ENCODE measurements around the gene TMEM19.
"Not testable (repeated sequence)": the region's sequence is repeated elsewhere in the genome, so short reads cannot be mapped to it uniquely, and the experiment has no call there.

The TMEM19 gene

DNA sequence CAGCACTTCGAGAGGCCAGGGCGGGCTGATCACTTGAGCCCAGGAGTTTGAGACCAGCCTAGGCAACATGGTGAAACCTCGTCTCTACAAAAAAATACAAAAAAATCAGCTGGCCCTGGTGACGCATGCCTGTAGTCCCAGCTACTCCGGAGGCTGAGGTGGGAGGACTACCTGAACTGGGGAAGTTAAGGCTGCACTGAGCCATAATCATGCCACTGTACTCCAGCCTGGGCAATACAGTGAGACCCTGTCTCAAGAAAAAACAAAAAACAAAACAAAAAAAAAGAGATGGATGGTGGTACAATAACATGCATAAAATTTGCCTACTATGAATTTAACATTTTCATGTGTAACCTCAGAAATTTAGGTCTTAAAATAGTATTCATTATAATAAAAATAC lies 19.6 kb upstream of the TMEM19 start:
- DNase-seq, result no peak

DNA sequence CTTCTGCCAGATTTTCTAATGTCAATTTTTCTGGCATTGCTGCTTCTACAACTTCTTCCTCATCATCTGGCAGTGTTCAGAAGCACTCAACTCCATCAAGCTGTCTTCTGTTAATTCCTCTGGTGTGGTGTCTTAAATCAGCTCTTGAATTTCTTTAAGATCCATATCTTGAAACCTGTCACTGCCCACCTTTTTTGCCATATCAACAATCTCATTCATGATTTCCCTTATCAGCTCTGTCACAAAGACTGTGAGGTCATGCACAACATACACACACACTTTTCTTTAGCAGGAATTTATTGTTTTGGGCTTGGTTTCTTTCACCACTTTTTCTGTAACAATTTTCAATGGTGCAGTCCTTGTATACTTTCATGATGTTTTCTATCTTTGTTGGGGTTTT lies 14.6 kb upstream of the TMEM19 start:
- DNase-seq, result no peak

DNA sequence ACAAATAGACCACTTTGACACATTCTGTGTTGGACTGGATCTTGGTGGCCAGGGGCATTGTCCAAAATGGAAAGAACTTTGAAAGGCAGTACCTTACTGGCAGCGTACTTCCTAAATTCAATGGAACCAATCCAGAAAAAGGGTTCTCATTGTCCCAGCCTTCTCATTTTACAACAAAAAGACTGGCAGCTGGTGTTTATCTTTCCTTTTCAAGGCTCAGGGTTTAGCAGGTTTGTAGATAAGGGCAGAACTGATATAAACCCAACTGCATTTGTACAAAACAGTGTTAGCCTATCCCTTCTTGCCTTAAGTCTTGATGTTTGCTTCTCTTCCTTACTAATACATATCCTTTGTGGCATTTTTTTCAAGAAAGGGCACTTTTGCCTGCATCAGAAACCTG lies 14.1 kb upstream of the TMEM19 start:
- DNase-seq, result no peak

DNA sequence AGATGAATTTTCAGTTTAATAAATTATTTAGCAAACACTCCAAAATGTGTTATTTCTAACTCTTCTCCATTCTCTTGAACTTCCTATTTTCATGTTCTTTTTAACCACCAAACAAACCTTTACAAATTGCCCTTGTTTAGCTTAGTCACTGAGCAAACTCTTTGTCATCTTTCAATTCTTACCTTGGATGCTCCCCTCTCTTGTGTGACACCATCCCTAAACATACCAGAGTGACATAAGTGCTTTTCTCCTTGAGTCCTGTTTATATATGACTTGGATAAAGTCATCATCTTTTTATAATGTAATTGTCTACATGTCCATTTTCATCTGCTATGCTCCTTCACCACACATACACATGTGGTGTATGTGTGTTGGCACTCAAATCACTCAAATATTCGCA lies 3.4 kb upstream of the TMEM19 start:
- no peak for DNase-seq

GRCh38 chr12:71683633-71684032 lies 2.2 kb upstream of the TMEM19 start:
- DNase-seq, result no peak

DNA sequence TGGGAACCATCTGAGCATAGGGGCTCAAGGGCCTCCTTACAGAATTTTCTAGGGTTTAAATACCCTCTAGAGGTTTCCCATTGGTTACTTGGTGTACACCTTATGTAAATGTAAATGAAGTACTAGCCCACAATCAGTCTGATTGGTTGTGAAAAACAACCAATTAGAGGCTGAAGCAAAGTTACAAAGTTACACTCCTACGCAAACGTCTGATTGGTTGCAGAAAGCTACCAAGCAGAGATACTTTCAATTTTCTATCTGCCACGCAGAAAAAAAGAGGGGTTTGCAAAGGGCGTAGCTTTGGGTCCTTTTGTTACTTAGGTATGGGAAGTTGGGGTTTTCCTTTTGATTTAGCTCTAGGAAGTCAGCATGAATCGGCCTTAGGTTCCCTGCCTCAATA lies 1.8 kb upstream of the TMEM19 start:
- peak; percentile 4 for DNase-seq

DNA sequence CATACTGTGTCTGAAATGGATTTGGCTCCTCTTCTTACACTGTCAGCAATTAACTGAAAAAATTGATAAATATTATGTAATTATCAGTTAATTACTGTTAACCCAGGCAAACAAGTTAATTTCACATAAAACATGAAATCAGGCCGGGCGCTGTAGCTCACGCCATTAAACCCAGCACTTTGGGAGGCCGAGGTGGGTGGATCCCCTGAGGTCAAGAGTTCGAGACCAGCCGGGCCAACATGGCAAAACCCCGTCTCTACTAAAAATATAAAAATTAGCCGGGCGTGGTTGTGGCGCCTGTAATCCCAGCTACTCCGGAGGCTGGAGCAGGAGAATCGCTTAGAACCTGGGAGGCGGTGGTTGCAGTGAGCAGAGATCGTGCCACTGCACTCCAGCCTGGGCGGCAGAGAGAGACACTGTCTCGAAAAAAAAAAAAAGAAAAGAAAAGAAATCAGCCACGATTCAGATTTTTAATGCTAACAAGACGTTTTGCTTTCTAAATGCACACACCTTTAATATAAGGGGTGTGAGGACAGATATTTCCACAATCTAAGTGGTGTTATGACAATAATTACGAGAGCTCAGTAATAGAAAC lies 473 bp upstream of the TMEM19 start:
- DNase-seq, result no peak

DNA sequence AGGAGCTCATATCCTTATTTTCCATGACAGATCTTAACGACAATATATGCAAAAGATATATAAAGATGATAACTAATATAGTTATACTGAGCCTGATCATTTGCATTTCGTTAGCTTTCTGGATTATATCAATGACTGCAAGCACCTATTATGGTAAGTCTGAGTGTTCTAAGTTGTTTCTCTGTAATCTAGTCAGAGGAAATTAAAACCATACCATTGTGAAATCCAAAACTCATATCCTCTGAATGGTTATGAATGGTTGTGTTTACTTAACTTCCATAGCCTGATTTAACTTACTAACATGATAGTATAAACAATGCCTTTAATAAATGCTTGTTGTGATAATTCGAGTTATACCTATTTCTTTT lies 760 bp downstream of the TMEM19 start:
- DNase-seq, result no peak

- not testable (repeated sequence) for DNase-seq
These were observed 1.3 kb downstream of the TMEM19 start for GRCh38 chr12:71687172-71687571.

DNA sequence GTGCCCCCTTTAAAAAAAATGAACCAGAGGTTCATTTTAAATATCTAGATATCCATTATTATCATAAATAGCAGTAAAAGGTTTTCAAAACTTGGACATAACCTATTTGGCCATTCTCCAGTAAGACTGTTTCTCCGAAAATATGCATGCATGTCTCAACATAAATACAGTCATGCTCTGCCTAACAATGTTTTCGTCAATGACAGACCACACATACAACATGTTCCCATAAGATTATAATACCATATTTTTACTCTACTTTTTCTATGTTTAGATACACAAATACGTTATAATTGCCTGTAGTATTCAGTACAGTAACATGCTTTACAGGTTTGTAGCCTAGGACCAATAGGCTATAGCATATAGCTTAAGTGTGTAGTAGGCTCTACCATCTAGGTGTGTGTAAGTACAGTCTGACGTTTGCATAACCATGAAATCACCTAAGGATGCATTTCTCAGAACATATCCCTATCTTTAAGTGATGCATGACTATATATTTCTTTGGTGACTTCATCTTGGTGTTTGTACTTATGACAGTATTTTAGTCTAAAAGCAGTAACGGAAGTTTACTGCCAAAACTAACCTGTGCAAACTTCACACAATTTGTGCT lies 3.2 kb downstream of the TMEM19 start:
- DNase-seq, result no peak

- DNase-seq, result no peak
These were observed 5.7 kb downstream of the TMEM19 start for GRCh38 chr12:71691504-71692129.

GRCh38 chr12:71693126-71693525 lies 7.2 kb downstream of the TMEM19 start:
- no peak for DNase-seq

GRCh38 chr12:71693651-71694050 lies 7.8 kb downstream of the TMEM19 start:
- not testable (repeated sequence) for DNase-seq

- no peak for DNase-seq
These were observed 8.4 kb downstream of the TMEM19 start for GRCh38 chr12:71694099-71694820.

DNA sequence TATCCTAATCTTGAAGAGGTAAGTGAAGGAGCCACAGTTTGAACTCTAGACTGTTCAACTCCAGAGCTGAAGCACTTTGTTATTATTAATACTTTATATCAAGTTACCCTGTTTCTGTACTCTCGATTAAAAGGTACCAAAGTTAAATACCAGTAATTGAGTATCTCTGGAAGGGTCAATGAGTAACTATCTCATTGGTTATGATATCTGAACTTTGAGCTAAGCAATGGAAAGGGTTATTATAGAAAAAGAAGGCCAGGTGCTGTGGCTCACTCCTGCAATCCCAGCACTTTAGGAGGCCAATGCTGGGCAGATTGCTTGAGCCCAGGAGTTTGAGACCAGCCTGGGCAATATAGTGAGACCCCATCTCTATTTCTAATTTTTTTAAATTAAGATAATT lies 9.9 kb downstream of the TMEM19 start:
- DNase-seq, result no peak

GRCh38 chr12:71702181-71702580 lies 16.3 kb downstream of the TMEM19 start:
- not testable (repeated sequence) for DNase-seq

DNA sequence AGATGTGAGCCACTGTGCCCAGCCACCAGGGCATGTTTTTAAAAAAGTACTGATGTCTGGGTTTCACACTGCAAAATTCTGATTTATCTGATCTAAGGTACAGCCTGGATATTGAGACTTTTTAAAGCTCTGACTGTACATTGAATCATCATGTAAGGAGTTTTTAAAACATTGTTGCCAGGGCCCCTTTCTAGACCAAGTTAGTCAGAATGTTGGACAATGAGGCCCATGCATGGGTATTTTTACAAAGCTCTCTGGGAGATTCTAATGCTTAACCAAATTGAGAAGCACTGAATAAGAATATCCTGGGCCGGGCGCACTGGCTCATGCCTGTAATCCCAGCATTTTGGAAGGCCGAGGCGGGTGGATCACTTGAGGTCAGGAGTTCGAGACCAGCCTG lies 16.7 kb downstream of the TMEM19 start:
- no peak for DNase-seq

- DNase-seq, result no peak
These were observed 17.3 kb downstream of the TMEM19 start for GRCh38 chr12:71703206-71703605.

DNA sequence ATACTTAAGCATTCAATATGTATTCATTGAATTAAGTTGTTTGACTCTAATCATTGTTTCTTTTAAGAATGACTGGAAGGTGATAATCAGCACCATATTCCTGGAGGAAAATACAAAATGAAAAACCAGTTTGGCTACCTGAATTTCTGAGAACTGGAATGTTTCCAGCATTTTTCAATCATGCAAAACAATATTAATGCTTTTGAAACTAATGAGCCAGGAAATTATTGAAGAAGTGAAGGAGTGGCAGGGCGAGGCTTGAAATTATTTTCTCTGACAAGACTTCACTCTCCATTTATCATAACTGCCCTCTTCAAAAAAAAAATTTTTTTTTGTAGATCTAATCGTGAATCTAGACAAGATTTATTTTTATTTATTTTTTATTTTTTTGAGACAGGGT lies 19.0 kb downstream of the TMEM19 start:
- DNase-seq, result no peak

DNA sequence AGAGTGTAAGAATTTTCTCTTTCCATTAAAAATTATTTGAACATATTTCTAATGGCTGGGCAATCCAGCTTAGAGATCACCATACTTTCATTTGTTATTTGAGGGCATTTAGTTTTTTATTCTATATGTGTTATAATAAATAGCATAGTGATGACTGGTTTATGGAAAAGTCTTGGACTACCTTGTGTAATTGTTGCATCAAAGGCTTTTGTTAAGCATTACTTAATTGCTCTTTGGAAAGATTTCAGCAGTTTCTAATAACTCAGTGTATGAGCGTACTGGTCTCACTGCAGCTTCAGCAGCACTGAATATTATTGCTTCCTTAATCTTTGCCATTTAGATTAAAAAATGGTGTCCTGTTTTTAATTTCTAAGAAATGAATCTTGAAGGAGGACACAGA lies 22.8 kb downstream of the TMEM19 start:
- no peak for DNase-seq

DNA sequence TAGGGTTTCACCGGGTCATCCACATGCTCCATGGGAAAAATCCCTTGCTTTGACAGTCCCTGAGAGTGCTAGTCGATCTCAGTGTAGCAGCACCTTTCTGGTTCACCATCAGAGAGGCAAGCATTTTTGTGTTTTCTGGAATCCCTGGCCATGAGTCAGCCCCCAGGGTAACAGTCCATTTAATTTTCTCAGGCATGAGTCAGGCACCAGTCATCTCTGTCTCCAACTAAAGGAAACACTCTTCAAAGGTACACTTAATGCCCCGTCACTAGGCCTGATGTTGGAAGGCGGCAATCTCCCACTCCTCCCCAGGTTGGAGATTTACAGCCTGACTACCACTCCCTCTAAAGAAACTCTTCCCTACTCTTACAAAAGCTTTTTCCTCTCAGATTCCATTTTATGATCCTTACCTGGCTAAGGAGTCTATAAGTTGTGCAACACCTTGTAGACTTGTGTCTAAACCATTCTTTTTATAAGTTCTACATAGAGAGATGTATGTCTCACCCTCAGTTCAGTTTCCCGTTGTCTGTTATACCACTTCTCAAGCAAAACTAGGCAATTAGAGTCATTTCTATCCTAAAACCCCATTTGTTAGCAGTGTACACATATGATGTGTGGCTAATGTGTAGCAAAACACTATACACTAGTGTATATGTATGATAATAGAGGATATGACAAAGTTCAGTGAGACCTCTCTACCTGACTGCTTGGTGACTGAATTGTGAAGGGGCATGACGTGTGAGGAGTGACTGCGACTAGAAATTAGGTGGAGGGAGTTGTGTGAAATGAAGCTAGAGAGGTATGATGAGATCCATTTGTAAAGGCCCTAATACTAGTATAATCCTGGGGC lies 24.6 kb downstream of the TMEM19 start:
- DNase-seq, result no peak

- no peak for DNase-seq
These were observed 32.7 kb downstream of the TMEM19 start for GRCh38 chr12:71718611-71719010.
